IMR-90 (cell line): Measurements from ENCODE around the gene ADGRL3. TPM values are rescaled to one million over a fixed set of nuclear protein-coding genes. Genes with fewer than 3 reads are reported as not detected.
A peak's percentile ranks its signal among the peaks of the same experiment; 100 is the strongest.

Experiments
- ATAC-seq: fragments of 200-7000 bp; cut with Tn5 transposase; 2 replicates; pipeline ENCODE4 v1.9.1; 2020; ENCODE audit warnings: low read depth, mild to moderate bottlenecking, moderate library complexity
- BruUV-seq: library from RNA; stranded (reverse); fragments of 400-500 nt; replicated peaks from 2 replicates; lab custom pipeline; 2021; lab: Mats Ljungman, UMichigan
- CTCF ChIA-PET: fragments of 300-600 bp; formaldehyde crosslinking; extraction: SDS; loops from one replicate; lab custom pipeline; 2021; ENCODE audit warnings: antibody characterized with exemption; lab: Yijun Ruan, JAX
- POLR2A ChIA-PET: fragments of 300-600 bp; sonication (Branson Sonifier 250); formaldehyde crosslinking; loops from one replicate; lab custom pipeline; 2022; ENCODE audit warnings: antibody characterized with exemption; ENCODE audit not compliant: unreplicated experiment; lab: Charles Lee
- DNase-seq: peaks from one replicate; pipeline ENCODE4 v3.0.0; 2013
- H2AFZ ChIP-seq: replicated peaks from 2 replicates; pipeline ENCODE3; 2013; ENCODE audit warnings: low read length, mild to moderate bottlenecking; ENCODE audit not compliant: poor library complexity
- H2AK5ac ChIP-seq: 2 replicates; pipeline ENCODE4 v1.6.1; 2013; ENCODE audit warnings: low read depth, low read length, inconsistent platforms
- H2AK9ac ChIP-seq: replicated peaks from 2 replicates; pipeline ENCODE3; 2013; ENCODE audit warnings: mild to moderate bottlenecking, low read depth, low read length, moderate library complexity; ENCODE audit not compliant: poor library complexity
- H2BK120ac ChIP-seq: 2 replicates; pipeline ENCODE4 v1.6.1; 2013; ENCODE audit warnings: low read depth, low read length, inconsistent platforms
- H2BK15ac ChIP-seq: 3 replicates; pipeline ENCODE4 v1.6.1; 2013; ENCODE audit warnings: low read depth, low read length, inconsistent platforms
- H2BK20ac ChIP-seq: 2 replicates; pipeline ENCODE4 v1.6.1; 2013; ENCODE audit warnings: low read depth, mild to moderate bottlenecking, inconsistent platforms, low read length, moderate library complexity
- H2BK5ac ChIP-seq: 2 replicates; pipeline ENCODE4 v1.6.1; 2013; ENCODE audit warnings: mild to moderate bottlenecking, low read depth, low read length, inconsistent platforms; ENCODE audit not compliant: poor library complexity, severe bottlenecking
- H3K14ac ChIP-seq: replicated peaks from 2 replicates; pipeline ENCODE4 v1.6.1; 2013; ENCODE audit warnings: low read depth, low read length, inconsistent platforms
- H3K18ac ChIP-seq: 2 replicates; pipeline ENCODE4 v1.6.1; 2013; ENCODE audit warnings: low read depth, low read length, control low read depth
- H3K23ac ChIP-seq: 2 replicates; pipeline ENCODE4 v1.6.1; 2013; ENCODE audit warnings: low read depth, low read length, inconsistent platforms
- H3K27ac ChIP-seq: 2 replicates; pipeline ENCODE4 v1.5.1; 2013; ENCODE audit warnings: mild to moderate bottlenecking, control low read depth, low read length; ENCODE audit not compliant: insufficient read depth
- H3K27me3 ChIP-seq: 2 replicates; pipeline ENCODE4 v1.6.1; 2013; ENCODE audit warnings: low read length; ENCODE audit not compliant: control insufficient read depth, insufficient read depth
- H3K36me3 ChIP-seq: 2 replicates; pipeline ENCODE4 v1.6.1; 2013; ENCODE audit warnings: low read length, mixed read lengths; ENCODE audit not compliant: control insufficient read depth, insufficient read depth
- H3K4ac ChIP-seq: 2 replicates; pipeline ENCODE4 v1.6.1; 2013; ENCODE audit warnings: low read depth, low read length, inconsistent platforms
- H3K4me1 ChIP-seq: 2 replicates; pipeline ENCODE4 v1.6.1; 2013; ENCODE audit warnings: low read length, mixed read lengths; ENCODE audit not compliant: control insufficient read depth, insufficient read depth
- H3K4me2 ChIP-seq: 2 replicates; pipeline ENCODE4 v1.6.1; 2013; ENCODE audit warnings: low read depth, mild to moderate bottlenecking, control low read depth, low read length, moderate library complexity
- H3K4me3 ChIP-seq: 2 replicates; pipeline ENCODE4 v1.5.1; 2013; ENCODE audit warnings: low read depth, mild to moderate bottlenecking, control low read depth, low read length, moderate library complexity; ENCODE audit not compliant: insufficient read depth
- H3K56ac ChIP-seq: 2 replicates; pipeline ENCODE4 v1.6.1; 2013; ENCODE audit warnings: low read length, inconsistent platforms; ENCODE audit not compliant: insufficient read depth; ENCODE audit errors: extremely low read depth
- H3K79me1 ChIP-seq, 2 experiments: 2 replicates each; pipeline ENCODE4 v1.6.1; 2013; ENCODE audit warnings: low read length in 2 of 2, inconsistent platforms in 1 of 2, low read depth in 1 of 2
- H3K9ac ChIP-seq: 2 replicates; pipeline ENCODE4 v1.6.1; 2013; ENCODE audit warnings: low read depth, low read length, control low read depth
- H3K9me1 ChIP-seq: 2 replicates; pipeline ENCODE4 v1.6.1; 2013; ENCODE audit warnings: low read length, inconsistent platforms; ENCODE audit not compliant: insufficient read depth
- H3K9me3 ChIP-seq: 2 replicates; pipeline ENCODE4 v1.6.1; 2013; ENCODE audit warnings: low read length; ENCODE audit not compliant: control insufficient read depth, insufficient read depth
- H4K20me1 ChIP-seq: 2 replicates; pipeline ENCODE4 v1.6.1; 2013; ENCODE audit warnings: low read length, inconsistent platforms; ENCODE audit not compliant: insufficient read depth
- H4K5ac ChIP-seq: 2 replicates; pipeline ENCODE4 v1.6.1; 2013; ENCODE audit warnings: mild to moderate bottlenecking, low read depth, low read length, control low read depth
- H4K8ac ChIP-seq, 2 experiments: 2 replicates each; pipeline ENCODE4 v1.6.1; 2013; ENCODE audit warnings: low read depth in 2 of 2, low read length in 2 of 2, control low read depth in 1 of 2, inconsistent platforms in 1 of 2
- H4K91ac ChIP-seq: 2 replicates; pipeline ENCODE4 v1.6.1; 2013; ENCODE audit warnings: low read depth, low read length, inconsistent platforms; ENCODE audit not compliant: insufficient read depth
- CEBPB ChIP-seq: IDR thresholded peaks from 2 replicates; pipeline ENCODE4 v1.6.1; 2012; ENCODE audit warnings: low read depth, low read length, improper control_type of control experiment
- CHD1 ChIP-seq: IDR thresholded peaks from 2 replicates; pipeline ENCODE4 v1.6.1; 2012; ENCODE audit warnings: low read depth, low read length, improper control_type of control experiment
- FOS ChIP-seq: fragments of 150-350 bp; IDR thresholded peaks from 2 replicates; pipeline ENCODE4 v1.6.1; 2016; ENCODE audit warnings: low read depth, low read length
- MAFK ChIP-seq: IDR thresholded peaks from 2 replicates; pipeline ENCODE4 v1.6.1; 2012; ENCODE audit warnings: low read depth, low read length, improper control_type of control experiment
- MXI1 ChIP-seq: IDR thresholded peaks from 2 replicates; pipeline ENCODE4 v1.6.1; 2012; ENCODE audit warnings: low read depth, mild to moderate bottlenecking, low read length, moderate library complexity, borderline replicate concordance
- RCOR1 ChIP-seq: IDR thresholded peaks from 2 replicates; pipeline ENCODE4 v1.6.1; 2012; ENCODE audit warnings: mild to moderate bottlenecking, low read length, improper control_type of control experiment; ENCODE audit not compliant: insufficient replicate concordance
- WGBS, 2 experiments: methylation state at CpG; one replicate each; pipeline versions ENCODE4 v1.1.5 to v1.1.7; 2013; ENCODE audit warnings: missing lambda C conversion rate in 2 of 2; ENCODE audit not compliant: insufficient read length in 1 of 2; ENCODE audit errors: extremely low coverage in 2 of 2; 5-methylcytosine and 5-hydroxymethylcytosine counted together
- dilution Hi-C: fragments of 300-500 bp; cut with HindIII; formaldehyde crosslinking; loops from one replicate; pipeline ENCODE4 v1.14.3; 2018; ENCODE audit warnings: low sequenced_read_pairs; ENCODE audit not compliant: unreplicated experiment
- in situ Hi-C: fragments of 300-500 bp; cut with MboI; formaldehyde crosslinking; loops from 3 replicates; pipeline ENCODE4 v1.14.3; 2019; ENCODE audit warnings: low sequenced_read_pairs, inconsistent platforms, mixed read lengths
- intact Hi-C: fragments of 100-400 bp; cut with micrococcal nuclease; formaldehyde crosslinking; loops from 2 replicates; pipeline ENCODE4 v1.10.0; 2022
- polyA plus RNA-seq, 3 experiments: library from polyadenylated mRNA; depleted of rRNA; stranded (reverse); fragments of >200 nt; gene quantifications; 2 replicates each; pipeline ENCODE4 v1.2.3, GENCODE V29; 2012; ENCODE audit warnings: low replicate concordance in 1 of 3
- total RNA-seq: library from RNA; depleted of rRNA; stranded (reverse); fragments of >200 nt; gene quantifications from 2 replicates; pipeline ENCODE4 v1.2.3, GENCODE V29; 2012
- TF ChIP-seq, protein P1 (sequence below): fragments of 150-350 bp; IDR thresholded peaks from 2 replicates; pipeline ENCODE4 v1.6.1; 2017; ENCODE audit warnings: mild to moderate bottlenecking, antibody characterized with exemption, low read length, low read depth
- TF ChIP-seq, protein P2 (sequence below): conservative IDR thresholded peaks from 2 replicates; pipeline ENCODE4 v1.5.1; 2012; ENCODE audit warnings: mild to moderate bottlenecking, low read depth, low read length, improper control_type of control experiment

Gene ADGRL3
- total and polyA plus RNA-seq, 2 of the 4 experiments (the other 2 are of a cell fraction): 0.46 to 2.5 TPM

DNA sequence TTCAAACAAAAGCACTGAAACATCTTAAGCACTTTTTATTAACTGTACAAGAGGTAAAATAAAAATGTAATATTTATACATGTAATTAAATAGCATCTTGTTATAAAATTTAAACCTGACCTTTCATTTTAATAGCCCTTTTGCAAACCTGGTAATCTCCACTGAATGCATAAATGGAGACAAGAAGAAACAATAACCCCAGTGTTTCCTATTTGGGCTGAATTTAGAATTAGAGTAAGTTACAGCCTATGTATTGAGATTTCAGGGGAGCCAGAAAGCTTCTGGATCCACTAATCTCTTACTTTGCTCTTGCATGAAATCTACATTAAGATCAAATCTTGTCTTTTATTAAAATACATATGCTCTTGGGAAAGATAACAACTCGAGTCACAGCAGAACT is 261.8 kb downstream of the ADGRL3 start:
- no peak for DNase-seq
- no peaks in the 10 kb centered on the region for H3K27me3 ChIP-seq
- no peak overlapping the region for H4K91ac ChIP-seq
- H2AK5ac ChIP-seq: no peak overlapping the region
- no peak overlapping the region for H2BK20ac ChIP-seq
- H3K4me1 ChIP-seq: peaks cover 2% of the 10 kb centered on the region; the same call in 1 of the 2 replicates
- no peak overlapping the region for H3K56ac ChIP-seq
- no peak overlapping the region for H3K18ac ChIP-seq
- no peak overlapping the region for H4K5ac ChIP-seq
- H3K4me2 ChIP-seq: peak overlapping the region; percentile 4; the same call in 1 of the 2 replicates
- H2AK9ac ChIP-seq: no peak overlapping the region
- H2BK15ac ChIP-seq: no peak overlapping the region
- no peak for ATAC-seq
- no peak overlapping the region for H3K27ac ChIP-seq
- H3K9me1 ChIP-seq: no peaks in the 10 kb centered on the region
- in situ Hi-C loops: no loop called here
- H2AFZ ChIP-seq: no peak overlapping the region
- H4K8ac ChIP-seq: no peak overlapping the region
- H2BK5ac ChIP-seq: no peak overlapping the region
- H3K4ac ChIP-seq: no peak overlapping the region
- no peak overlapping the region for H3K4me3 ChIP-seq
- H3K9ac ChIP-seq: no peak overlapping the region
- H3K79me1 ChIP-seq: no peaks in the 10 kb centered on the region
- dilution Hi-C loops: no loop called here
- H3K14ac ChIP-seq: no peak overlapping the region
- BruUV-seq: no TSS peak
- TF ChIP-seq FOS: no peak
- TF ChIP-seq MAFK: no peak
- no peak for TF ChIP-seq MXI1
- no peak for TF ChIP-seq CEBPB
- TF ChIP-seq, protein P1, sequence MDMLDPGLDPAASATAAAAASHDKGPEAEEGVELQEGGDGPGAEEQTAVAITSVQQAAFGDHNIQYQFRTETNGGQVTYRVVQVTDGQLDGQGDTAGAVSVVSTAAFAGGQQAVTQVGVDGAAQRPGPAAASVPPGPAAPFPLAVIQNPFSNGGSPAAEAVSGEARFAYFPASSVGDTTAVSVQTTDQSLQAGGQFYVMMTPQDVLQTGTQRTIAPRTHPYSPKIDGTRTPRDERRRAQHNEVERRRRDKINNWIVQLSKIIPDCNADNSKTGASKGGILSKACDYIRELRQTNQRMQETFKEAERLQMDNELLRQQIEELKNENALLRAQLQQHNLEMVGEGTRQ: no peak
- TF ChIP-seq, protein P2, sequence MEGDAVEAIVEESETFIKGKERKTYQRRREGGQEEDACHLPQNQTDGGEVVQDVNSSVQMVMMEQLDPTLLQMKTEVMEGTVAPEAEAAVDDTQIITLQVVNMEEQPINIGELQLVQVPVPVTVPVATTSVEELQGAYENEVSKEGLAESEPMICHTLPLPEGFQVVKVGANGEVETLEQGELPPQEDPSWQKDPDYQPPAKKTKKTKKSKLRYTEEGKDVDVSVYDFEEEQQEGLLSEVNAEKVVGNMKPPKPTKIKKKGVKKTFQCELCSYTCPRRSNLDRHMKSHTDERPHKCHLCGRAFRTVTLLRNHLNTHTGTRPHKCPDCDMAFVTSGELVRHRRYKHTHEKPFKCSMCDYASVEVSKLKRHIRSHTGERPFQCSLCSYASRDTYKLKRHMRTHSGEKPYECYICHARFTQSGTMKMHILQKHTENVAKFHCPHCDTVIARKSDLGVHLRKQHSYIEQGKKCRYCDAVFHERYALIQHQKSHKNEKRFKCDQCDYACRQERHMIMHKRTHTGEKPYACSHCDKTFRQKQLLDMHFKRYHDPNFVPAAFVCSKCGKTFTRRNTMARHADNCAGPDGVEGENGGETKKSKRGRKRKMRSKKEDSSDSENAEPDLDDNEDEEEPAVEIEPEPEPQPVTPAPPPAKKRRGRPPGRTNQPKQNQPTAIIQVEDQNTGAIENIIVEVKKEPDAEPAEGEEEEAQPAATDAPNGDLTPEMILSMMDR: no peak
- TF ChIP-seq RCOR1: no peak
- no peak for TF ChIP-seq CHD1
- H3K23ac ChIP-seq: no peak overlapping the region
- ChIA-PET POLR2A (interaction anchor here (0.6 kb wide), 1 partner anchor 692 kb away, joined by 3 read pairs; no protein-coding TSS in a partner anchor), CTCF (no interaction called here)
- H3K9me3 ChIP-seq: no peaks in the 10 kb centered on the region
- H3K36me3 ChIP-seq: no peaks in the 10 kb centered on the region
- no CpG with 5 or more reads among the region's 1 CpG for WGBS, 2 experiments
- intact Hi-C loops: no loop called here
- no peaks in the 10 kb centered on the region for H4K20me1 ChIP-seq
- no peak overlapping the region for H2BK120ac ChIP-seq
